ENCODE measurements around the gene COPZ2. TPM values are rescaled to one million over a fixed set of nuclear protein-coding genes. Genes with fewer than 3 reads are reported as not detected.

Gene COPZ2
- total RNA-seq, 4 donors from 2014 or later, result 0.91 to 14.5 (median 5.7) TPM

DNA sequence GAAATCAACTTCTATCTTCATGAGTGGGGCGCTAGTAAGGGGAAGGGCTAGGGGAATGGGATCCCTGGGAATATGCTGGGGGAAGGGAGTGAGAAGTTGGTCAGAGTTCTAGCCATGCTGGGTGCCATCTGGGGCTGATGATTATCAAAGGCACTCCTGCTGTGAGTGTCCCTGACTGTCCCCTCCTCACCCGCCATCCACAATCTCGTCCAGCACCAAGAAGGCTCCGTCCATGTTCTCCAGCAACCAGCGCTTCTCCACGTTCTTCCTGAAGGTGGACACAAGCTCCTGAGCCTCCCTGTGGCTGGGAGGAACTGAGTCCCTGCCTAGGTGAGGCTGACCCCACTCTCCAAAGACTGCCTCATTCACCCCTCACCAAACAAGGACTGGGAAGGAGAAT lies 5.6 kb downstream of the COPZ2 start:
- 79 to 86% methylated on average over 5 to 6 of the region's 6 CpGs for WGBS, 2 donors
- Histone ChIP-seq H3K36me3 (no peaks in the 10 kb centered on the region), H3K4me3 (no peak overlapping the region), H3K27ac (no peak overlapping the region), H3K27me3 (no peaks in the 10 kb centered on the region), H3K9me3 (no peaks in the 10 kb centered on the region), H3K4me1 (peaks cover 4 to 19% (median 13%) of the 10 kb centered on the region in 3 donors)
- no peak for DNase-seq
- intact Hi-C loops (cut with DNase I), result no loop called here
- TF ChIP-seq, protein P1, sequence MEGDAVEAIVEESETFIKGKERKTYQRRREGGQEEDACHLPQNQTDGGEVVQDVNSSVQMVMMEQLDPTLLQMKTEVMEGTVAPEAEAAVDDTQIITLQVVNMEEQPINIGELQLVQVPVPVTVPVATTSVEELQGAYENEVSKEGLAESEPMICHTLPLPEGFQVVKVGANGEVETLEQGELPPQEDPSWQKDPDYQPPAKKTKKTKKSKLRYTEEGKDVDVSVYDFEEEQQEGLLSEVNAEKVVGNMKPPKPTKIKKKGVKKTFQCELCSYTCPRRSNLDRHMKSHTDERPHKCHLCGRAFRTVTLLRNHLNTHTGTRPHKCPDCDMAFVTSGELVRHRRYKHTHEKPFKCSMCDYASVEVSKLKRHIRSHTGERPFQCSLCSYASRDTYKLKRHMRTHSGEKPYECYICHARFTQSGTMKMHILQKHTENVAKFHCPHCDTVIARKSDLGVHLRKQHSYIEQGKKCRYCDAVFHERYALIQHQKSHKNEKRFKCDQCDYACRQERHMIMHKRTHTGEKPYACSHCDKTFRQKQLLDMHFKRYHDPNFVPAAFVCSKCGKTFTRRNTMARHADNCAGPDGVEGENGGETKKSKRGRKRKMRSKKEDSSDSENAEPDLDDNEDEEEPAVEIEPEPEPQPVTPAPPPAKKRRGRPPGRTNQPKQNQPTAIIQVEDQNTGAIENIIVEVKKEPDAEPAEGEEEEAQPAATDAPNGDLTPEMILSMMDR (IDR thresholded peaks at IDR 0.05), result no peak
- TF ChIP-seq POLR2A (IDR thresholded peaks at IDR 0.05), result no peak

DNA sequence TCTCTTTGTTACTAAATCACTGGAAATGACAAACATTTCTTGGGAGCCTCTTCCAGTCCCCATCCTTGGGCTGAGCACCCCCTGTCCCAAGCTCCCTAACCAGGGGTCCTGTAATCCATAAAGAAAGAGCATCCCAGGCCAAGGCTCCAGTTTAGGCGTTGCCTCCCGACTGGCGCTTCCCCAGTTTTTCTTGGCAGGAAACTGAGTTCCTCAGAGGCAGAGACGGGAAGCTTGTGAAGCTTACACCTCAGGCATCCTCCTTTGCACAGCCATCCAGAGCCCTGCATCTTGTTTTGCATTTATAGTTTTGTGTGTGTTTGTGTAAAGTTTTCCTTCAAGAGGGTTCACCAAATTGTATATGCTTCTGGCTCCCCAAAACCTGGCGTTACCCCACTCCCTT lies 7.1 kb downstream of the COPZ2 start:
- DNase-seq, result no peak
- peak overlapping the region in 2 of 4 donors; percentile 20 to 21 for H3K27ac ChIP-seq
- H3K9me3 ChIP-seq, result no peaks in the 10 kb centered on the region
- TF ChIP-seq POLR2A (IDR thresholded peaks at IDR 0.05), result no peak
- TF ChIP-seq, protein P1 (IDR thresholded peaks at IDR 0.05), result no peak
- H3K36me3 ChIP-seq, result no peaks in the 10 kb centered on the region
- H3K4me3 ChIP-seq, result no peak overlapping the region
- H3K27me3 ChIP-seq, result no peaks in the 10 kb centered on the region
- H3K4me1 ChIP-seq, result peaks cover 14 to 27% (median 24%) of the 10 kb centered on the region in 3 donors
- intact Hi-C loops (cut with DNase I), result no loop called here
- WGBS, 2 donors, result 26 to 29% methylated on average over 5 of the region's 5 CpGs

DNA sequence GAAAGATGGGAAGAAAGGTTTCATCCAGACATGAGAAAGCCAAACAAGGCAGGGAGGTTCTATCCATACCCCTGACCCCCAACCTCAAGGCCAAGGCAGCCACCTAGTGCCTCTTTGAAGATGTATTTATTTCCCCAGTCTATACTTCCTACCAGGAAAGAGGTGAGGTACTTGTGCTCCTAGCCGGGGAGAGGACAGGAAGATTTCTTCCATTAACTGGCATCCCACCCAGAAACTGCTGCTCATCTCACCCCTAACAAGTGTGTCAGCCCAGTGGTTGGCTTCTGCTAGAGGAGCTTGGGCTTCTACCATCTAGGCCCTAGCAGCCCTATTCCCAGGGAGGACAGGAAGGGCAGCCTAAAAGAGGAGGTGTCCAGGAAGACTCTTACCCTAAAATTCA lies 8.9 kb downstream of the COPZ2 start:
- peaks cover 0 to under 1% (median 0%) of the 10 kb centered on the region in 4 donors for H3K27me3 ChIP-seq
- H3K9me3 ChIP-seq, result no peaks in the 10 kb centered on the region
- whole genome bisulfite sequencing, 2 donors, result 83% methylated on average over 1 of the region's 1 CpG; no CpG with 5 or more reads in 1 of the 2 donors
- peaks cover 26 to 43% (median 35%) of the 10 kb centered on the region in 3 donors for H3K4me1 ChIP-seq
- H3K27ac ChIP-seq, result no peak overlapping the region
- intact Hi-C loops (cut with DNase I), result loop anchor here (5.0 kb wide), 2 partner anchors 44 to 99 kb away; no protein-coding TSS in a partner anchor
- no peaks in the 10 kb centered on the region for H3K36me3 ChIP-seq
- H3K4me3 ChIP-seq, result no peak overlapping the region
- no peak for TF ChIP-seq POLR2A (IDR thresholded peaks at IDR 0.05)
- TF ChIP-seq, protein P1 (IDR thresholded peaks at IDR 0.05), result no peak
- no peak for DNase-seq

DNA sequence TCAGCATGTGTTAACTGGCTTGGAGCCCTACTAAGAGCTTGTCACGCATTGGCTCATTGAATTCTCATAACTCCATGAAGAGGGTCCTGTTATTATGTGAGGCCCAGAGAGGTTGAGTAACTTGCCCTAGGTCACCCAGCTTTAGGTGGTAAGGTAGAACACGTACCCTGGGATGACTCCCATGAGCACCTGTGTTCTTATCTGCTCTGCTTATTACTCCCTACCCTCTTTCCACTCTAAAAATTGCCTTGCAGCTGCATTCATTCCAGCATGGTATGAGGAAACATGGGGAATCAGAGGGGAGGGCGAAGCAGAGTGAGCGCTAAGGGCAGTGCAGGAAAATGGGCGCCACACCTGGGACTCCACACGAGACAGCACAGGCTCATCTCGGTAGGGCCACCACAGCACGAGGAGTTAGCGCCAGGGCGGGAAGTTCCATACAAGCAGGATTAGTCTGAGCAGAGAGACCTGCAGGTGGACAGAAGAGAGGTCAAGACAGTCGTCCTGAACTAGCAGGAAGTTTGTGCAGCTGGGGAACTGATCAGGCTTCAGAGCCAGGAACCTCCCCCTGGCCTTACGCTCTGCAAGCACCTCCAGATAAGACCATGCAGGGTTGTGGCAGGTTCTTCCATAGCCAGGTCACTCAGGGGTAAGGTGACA lies 10.1 kb downstream of the COPZ2 start:
- H3K4me1 ChIP-seq, result peaks cover 34 to 54% (median 43%) of the 10 kb centered on the region in 3 donors
- TF ChIP-seq, protein P1 (IDR thresholded peaks at IDR 0.05), result no peak
- no peak for TF ChIP-seq POLR2A (IDR thresholded peaks at IDR 0.05)
- peak overlapping the region in 1 of 4 donors; percentile 82 for H3K27ac ChIP-seq
- intact Hi-C loops (cut with DNase I), result loop anchor here (5.0 kb wide), 2 partner anchors 45 to 100 kb away; no protein-coding TSS in a partner anchor
- no peak for DNase-seq
- no peaks in the 10 kb centered on the region for H3K36me3 ChIP-seq
- no peak overlapping the region for H3K4me3 ChIP-seq
- peaks cover 0 to 13% (median 0%) of the 10 kb centered on the region in 4 donors for H3K27me3 ChIP-seq
- no peaks in the 10 kb centered on the region for H3K9me3 ChIP-seq
- WGBS, 2 donors, result 82 to 85% methylated on average over 10 to 12 of the region's 12 CpGs
